HEK293T (cell line): ENCODE measurements around the gene GIPC3.

Source experiments
- CTCF ChIA-PET: fragments of 350-600 bp; formaldehyde crosslinking; extraction: SDS; loops from one replicate; lab custom pipeline; 2021; ENCODE audit warnings: antibody characterized with exemption, inconsistent platforms; lab: Yijun Ruan, JAX
- POLR2A ChIA-PET: fragments of 350-600 bp; formaldehyde crosslinking; extraction: SDS; loops from one replicate; lab custom pipeline; 2020; ENCODE audit warnings: antibody characterized with exemption, inconsistent platforms; lab: Yijun Ruan, JAX
- DNase-seq: peaks from one replicate; pipeline ENCODE4 v3.0.0; 2012; ENCODE audit warnings: mixed read lengths; ENCODE audit errors: extremely low spot score
- BHLHE40 ChIP-seq: fragments of 450-650 bp; IDR thresholded peaks from 2 replicates; pipeline ENCODE4 v1.6.1; 2016; ENCODE audit warnings: mild to moderate bottlenecking, moderate library complexity, borderline replicate concordance
- CTBP1 ChIP-seq: fragments of 450-650 bp; IDR thresholded peaks from 2 replicates; pipeline ENCODE4 v1.6.1; 2016; ENCODE audit warnings: borderline replicate concordance
- ELF4 ChIP-seq: fragments of 450-650 bp; IDR thresholded peaks from 2 replicates; pipeline ENCODE4 v1.6.1; 2017; ENCODE audit warnings: antibody characterized with exemption
- FOXA1 ChIP-seq: fragments of 450-650 bp; IDR thresholded peaks from 2 replicates; pipeline ENCODE4 v1.6.1; 2016; ENCODE audit warnings: mild to moderate bottlenecking
- FOXK2 ChIP-seq: fragments of 450-650 bp; IDR thresholded peaks from 2 replicates; pipeline ENCODE4 v1.6.1; 2016; ENCODE audit warnings: mild to moderate bottlenecking
- FOXM1 ChIP-seq: fragments of 450-650 bp; IDR thresholded peaks from 2 replicates; pipeline ENCODE4 v1.6.1; 2017; ENCODE audit warnings: mild to moderate bottlenecking, borderline replicate concordance
- HDGF ChIP-seq: fragments of 450-650 bp; IDR thresholded peaks from 2 replicates; pipeline ENCODE4 v1.6.1; 2017; ENCODE audit warnings: antibody characterized with exemption, borderline replicate concordance
- L3MBTL2 ChIP-seq: fragments of 450-650 bp; conservative IDR thresholded peaks from 2 replicates; pipeline ENCODE4 v1.6.1; 2016; ENCODE audit warnings: mild to moderate bottlenecking
- LEF1 ChIP-seq: fragments of 450-650 bp; IDR thresholded peaks from 2 replicates; pipeline ENCODE4 v1.6.1; 2017; ENCODE audit warnings: mild to moderate bottlenecking, borderline replicate concordance
- NFRKB ChIP-seq: fragments of 450-650 bp; IDR thresholded peaks from 2 replicates; pipeline ENCODE4 v1.6.1; 2016; ENCODE audit warnings: mild to moderate bottlenecking, moderate library complexity
- PKNOX1 ChIP-seq: fragments of 450-650 bp; IDR thresholded peaks from 2 replicates; pipeline ENCODE4 v1.6.1; 2016
- SP1 ChIP-seq: fragments of 450-650 bp; IDR thresholded peaks from 2 replicates; pipeline ENCODE4 v1.6.1; 2017
- SUZ12 ChIP-seq: fragments of 450-650 bp; IDR thresholded peaks from 2 replicates; pipeline ENCODE4 v1.6.1; 2016; ENCODE audit warnings: mild to moderate bottlenecking
- TARDBP ChIP-seq: fragments of 450-650 bp; IDR thresholded peaks from 2 replicates; pipeline ENCODE4 v1.6.1; 2016
- ZNF384 ChIP-seq: fragments of 450-650 bp; IDR thresholded peaks from 2 replicates; pipeline ENCODE4 v1.6.1; 2016

The GIPC3 gene

GRCh38 chr19:3586127-3586626 is 899 bp downstream of the GIPC3 start:
- TF ChIP-seq HDGF, result no peak
- TF ChIP-seq BHLHE40, result no peak
- no peak for TF ChIP-seq NFRKB
- no peak for TF ChIP-seq SP1
- peak; percentile 55 for DNase-seq
- ChIA-PET CTCF (interaction anchor here (0.9 to 1.4 kb wide), 3 partner anchors 11 to 12 kb away, joined by 4 to 7 read pairs (median 5); no protein-coding TSS in a partner anchor), POLR2A (interaction anchor here (1.3 kb wide), 2 partner anchors 12 to 29 kb away, joined by 4 read pairs; no protein-coding TSS in a partner anchor)

GRCh38 chr19:3586707-3587346 is 1.5 kb downstream of the GIPC3 start:
- TF ChIP-seq FOXK2 (no peak), FOXM1 (no peak), L3MBTL2 (no peak), HDGF (no peak), NFRKB (no peak), FOXA1 (no peak), BHLHE40 (no peak)
- no peak for DNase-seq
- ChIA-PET POLR2A (no interaction called here), CTCF (interaction anchor here (1.4 kb wide), 1 partner anchor 13 kb away, joined by 5 read pairs; no protein-coding TSS in a partner anchor)

GRCh38 chr19:3589439-3589838 is 4.2 kb downstream of the GIPC3 start:
- TF ChIP-seq LEF1 (no peak), FOXK2 (no peak), FOXA1 (no peak), SP1 (no peak), L3MBTL2 (no peak), PKNOX1 (no peak), TARDBP (no peak), SUZ12 (no peak), FOXM1 (no peak), HDGF (no peak), ZNF384 (no peak), ELF4 (no peak), NFRKB (no peak), CTBP1 (no peak)
- no peak for DNase-seq
- CTCF ChIA-PET, result no interaction called here
- POLR2A ChIA-PET, result no interaction called here

GRCh38 chr19:3589949-3590348 is 4.7 kb downstream of the GIPC3 start:
- POLR2A ChIA-PET, result interaction anchor here (1.4 kb wide), 1 partner anchor 16 kb away, joined by 4 read pairs; no protein-coding TSS in a partner anchor
- DNase-seq, result no peak
- no peak for TF ChIP-seq FOXK2
- TF ChIP-seq LEF1, result no peak
- no peak for TF ChIP-seq L3MBTL2
- TF ChIP-seq FOXM1, result no peak
- no peak for TF ChIP-seq ZNF384
- no peak for TF ChIP-seq SUZ12
- no peak for TF ChIP-seq FOXA1
- TF ChIP-seq SP1, result no peak
- TF ChIP-seq HDGF, result no peak
- no peak for TF ChIP-seq PKNOX1
- TF ChIP-seq NFRKB, result no peak
- no peak for TF ChIP-seq TARDBP
- no peak for TF ChIP-seq BHLHE40
- no peak for TF ChIP-seq ELF4
- TF ChIP-seq CTBP1, result no peak
- CTCF ChIA-PET, result no interaction called here

GRCh38 chr19:3590991-3591659 is 5.8 kb downstream of the GIPC3 start:
- ChIA-PET CTCF (interaction anchor here (0.6 to 1.9 kb wide), 2 partner anchors 17 to 112 kb away, joined by 4 read pairs; no protein-coding TSS in a partner anchor), POLR2A (interaction anchor here (1.3 to 1.4 kb wide), 2 partner anchors 17 kb away, joined by 4 to 7 read pairs; no protein-coding TSS in a partner anchor)
- DNase-seq, result no peak
- TF ChIP-seq ZNF384, result no peak
- no peak for TF ChIP-seq NFRKB
- TF ChIP-seq FOXA1, result no peak
- TF ChIP-seq SUZ12, result no peak
- no peak for TF ChIP-seq BHLHE40
- no peak for TF ChIP-seq PKNOX1
- TF ChIP-seq LEF1, result no peak
